Ishikawa (cell line): ENCODE data around the gene GRID1.

ENCODE experiments used
- RAD21 ChIP-seq: IDR thresholded peaks from 2 replicates; pipeline ENCODE4 v1.6.1; 2012; ENCODE audit warnings: low read depth
- TEAD4 ChIP-seq: IDR thresholded peaks from 2 replicates; pipeline ENCODE4 v1.6.1; 2012

- TF ChIP-seq RAD21, result no peak
- no peak for TF ChIP-seq TEAD4
Measured at GRCh38 chr10:86342111-86342863, 24.3 kb downstream of the GRID1 start.
